HCT116 (cell line): ENCODE results near the gene UCK1. TPM values are rescaled to one million over a fixed set of nuclear protein-coding genes. Genes with fewer than 3 reads are reported as not detected.

ENCODE experiments used
- ATAC-seq: fragments of 200-7000 bp; cut with Tn5 transposase; 2 replicates; pipeline ENCODE4 v1.9.1; 2020; ENCODE audit warnings: mild to moderate bottlenecking, moderate library complexity
- BruUV-seq: library from RNA; stranded (reverse); fragments of 400-500 nt; replicated peaks from 2 replicates; lab custom pipeline; 2021; lab: Mats Ljungman, UMichigan
- CTCF ChIA-PET: fragments of 300-600 bp; sonication (Branson Sonifier 250); formaldehyde crosslinking; loops from one replicate; lab custom pipeline; 2021; ENCODE audit warnings: antibody characterized with exemption; lab: Charles Lee
- POLR2A ChIA-PET: fragments of 300-600, 350-600 bp; sonication (Branson Sonifier 250); formaldehyde crosslinking; loops from one replicate; lab custom pipeline; 2021; ENCODE audit warnings: antibody characterized with exemption; lab: Charles Lee
- RAD21 ChIA-PET, 2 experiments: fragments of 300-600 bp; sonication (Branson Sonifier 250); formaldehyde crosslinking; loops; one replicate each; lab custom pipeline; 2023; ENCODE audit warnings: low total read pairs in 2 of 2; ENCODE audit not compliant: uncharacterized antibody in 2 of 2, unreplicated experiment in 2 of 2, low non-redundant PET in 1 of 2; lab: Charles Lee
- DNase-seq: peaks from one replicate; pipeline ENCODE4 v3.0.0-alpha.2; 2010; ENCODE audit warnings: low read depth, low spot score
- H2AFZ ChIP-seq: fragments of 200-600 bp; shearing (Covaris generic), sonication (generic); 2 replicates; pipeline ENCODE4 v1.6.1; 2017; ENCODE audit warnings: low read depth, mixed run types, mixed read lengths, antibody characterized with exemption, low read length; ENCODE audit not compliant: poor library complexity, severe bottlenecking
- H3K27ac ChIP-seq: 2 replicates; pipeline ENCODE4 v1.5.1; 2012; ENCODE audit warnings: low read depth, low read length
- H3K27me3 ChIP-seq: fragments of 200-600 bp; sonication (generic); 2 replicates; pipeline ENCODE4 v1.6.1; 2016; ENCODE audit warnings: mixed run types, low read length, mixed read lengths; ENCODE audit not compliant: insufficient read depth
- H3K36me3 ChIP-seq, 2 experiments: fragments of 200-500 bp in 1 of 2; fragments of 200-600 bp in 1 of 2; sonication (Bioruptor generic) in 1 of 2; sonication (generic) in 1 of 2; 2 replicates each; pipeline versions ENCODE4 v1.5.1 to v1.6.1; 2014 to 2016; ENCODE audit warnings: low read length in 2 of 2, inconsistent platforms in 1 of 2, mixed read lengths in 1 of 2, mixed run types in 1 of 2; ENCODE audit not compliant: insufficient read depth in 2 of 2, control insufficient read depth in 1 of 2
- H3K4me1 ChIP-seq, 2 experiments: fragments of 200-600 bp in 1 of 2; sonication (generic) in 1 of 2; 2 replicates each; pipeline versions ENCODE4 v1.5.1 to v1.6.1; 2012 to 2017; ENCODE audit warnings: low read length in 2 of 2, inconsistent platforms in 1 of 2, mild to moderate bottlenecking in 1 of 2, mixed read lengths in 1 of 2, mixed run types in 1 of 2, moderate library complexity in 1 of 2; ENCODE audit not compliant: insufficient read depth in 2 of 2, control insufficient read depth in 1 of 2
- H3K4me2 ChIP-seq: fragments of 200-600 bp; sonication (generic); 2 replicates; pipeline ENCODE4 v1.6.1; 2017; ENCODE audit warnings: mixed run types, low read length, mixed read lengths
- H3K4me3 ChIP-seq, 2 experiments: fragments of 200-600 bp in 1 of 2; sonication (generic) in 1 of 2; replicated peaks in 1 of 2; 2 replicates each; pipeline ENCODE4 v1.5.1; 2011 to 2016; ENCODE audit warnings: low read length in 2 of 2, control low read depth in 1 of 2, low read depth in 1 of 2, mild to moderate bottlenecking in 1 of 2, mixed read lengths in 1 of 2, mixed run types in 1 of 2
- H3K79me2 ChIP-seq: fragments of 200-600 bp; sonication (generic); 2 replicates; pipeline ENCODE4 v1.6.1; 2017; ENCODE audit warnings: mild to moderate bottlenecking, mixed run types, low read length, moderate library complexity, mixed read lengths; ENCODE audit not compliant: insufficient read depth
- H3K9ac ChIP-seq: fragments of 200-600 bp; sonication (generic); 2 replicates; pipeline ENCODE4 v1.6.1; 2016; ENCODE audit warnings: low read length, mixed read lengths
- H3K9me2 ChIP-seq: fragments of 200-600 bp; sonication (generic), shearing (Covaris generic); 2 replicates; pipeline ENCODE4 v1.6.1; 2017; ENCODE audit warnings: mixed run types, mild to moderate bottlenecking, moderate library complexity; ENCODE audit not compliant: insufficient read depth
- H3K9me3 ChIP-seq, 2 experiments: fragments of 200-500 bp in 1 of 2; fragments of 200-600 bp in 1 of 2; sonication (Bioruptor generic) in 1 of 2; sonication (generic) in 1 of 2; 2 replicates each; pipeline ENCODE4 v1.6.1; 2014 to 2017; ENCODE audit warnings: low read length in 2 of 2, mixed read lengths in 2 of 2, inconsistent platforms in 1 of 2, low read depth in 1 of 2, mild to moderate bottlenecking in 1 of 2, mixed run types in 1 of 2, moderate library complexity in 1 of 2; ENCODE audit not compliant: control insufficient read depth in 1 of 2, insufficient read depth in 1 of 2
- H4K20me1 ChIP-seq: fragments of 200-600 bp; sonication (generic), shearing (Covaris generic); 2 replicates; pipeline ENCODE4 v1.6.1; 2017; ENCODE audit warnings: mixed run types, mild to moderate bottlenecking, moderate library complexity; ENCODE audit not compliant: insufficient read depth
- CBX3 ChIP-seq: IDR thresholded peaks from 2 replicates; pipeline ENCODE4 v1.6.1; 2012; ENCODE audit warnings: low read depth
- CEBPB ChIP-seq: IDR thresholded peaks from 2 replicates; pipeline ENCODE4 v1.6.1; 2012; ENCODE audit warnings: low read depth
- EGR1 ChIP-seq: IDR thresholded peaks from 2 replicates; pipeline ENCODE4 v1.6.1; 2012; ENCODE audit warnings: low read depth
- EZH2phosphoT487 ChIP-seq: fragments of 200-600 bp; IDR thresholded peaks from 2 replicates; pipeline ENCODE4 v1.6.1; 2018; ENCODE audit warnings: antibody characterized with exemption, borderline replicate concordance
- FOSL1 ChIP-seq: IDR thresholded peaks from 2 replicates; pipeline ENCODE4 v1.6.1; 2012; ENCODE audit warnings: low read depth
- POLR2A ChIP-seq: IDR thresholded peaks from 2 replicates; pipeline ENCODE4 v1.7.0; 2011; ENCODE audit warnings: borderline replicate concordance; ENCODE audit not compliant: insufficient read depth, insufficient read length; ENCODE audit errors: extremely low read depth
- POLR2AphosphoS5 ChIP-seq: IDR thresholded peaks from 2 replicates; pipeline ENCODE4 v1.6.1; 2011; ENCODE audit warnings: mild to moderate bottlenecking, low read depth, low read length, moderate library complexity
- RAD21 ChIP-seq: IDR thresholded peaks from 2 replicates; pipeline ENCODE4 v1.6.1; 2012; ENCODE audit warnings: low read depth, mild to moderate bottlenecking
- SIN3A ChIP-seq: IDR thresholded peaks from 2 replicates; pipeline ENCODE4 v1.6.1; 2012; ENCODE audit warnings: low read depth
- SP1 ChIP-seq: IDR thresholded peaks from 2 replicates; pipeline ENCODE4 v1.6.1; 2012; ENCODE audit warnings: low read depth
- SRF ChIP-seq: IDR thresholded peaks from 2 replicates; pipeline ENCODE4 v1.6.1; 2012; ENCODE audit warnings: low read depth
- ZFX ChIP-seq: fragments of 450-650 bp; IDR thresholded peaks from 2 replicates; pipeline ENCODE4 v1.6.1; 2017
- ZNF274 ChIP-seq: fragments of 200-500 bp; sonication (Bioruptor generic); IDR thresholded peaks from 2 replicates; pipeline ENCODE4 v1.6.1; 2014; ENCODE audit warnings: mild to moderate bottlenecking, low read depth, low read length, inconsistent platforms
- intact Hi-C: fragments of 100-400 bp; cut with micrococcal nuclease; formaldehyde crosslinking; loops from 2 replicates; pipeline ENCODE4 v1.10.0; 2022
- total RNA-seq: library from RNA; stranded (reverse); gene quantifications from one replicate; pipeline ENCODE4 v1.2.1, GENCODE V29; 2021; ENCODE audit not compliant: unreplicated experiment
- TF ChIP-seq, protein P1 (sequence below): IDR thresholded peaks from 2 replicates; pipeline ENCODE4 v1.6.1; 2012
- TF ChIP-seq, protein P2 (sequence below), 3 experiments: fragments of 200-600 bp in 1 of 3; sonication (generic) in 1 of 3; IDR thresholded peaks in 2 of 3; conservative IDR thresholded peaks in 1 of 3; 2 replicates each; pipeline ENCODE4 v1.5.1; 2012 to 2017; ENCODE audit warnings: low read depth in 2 of 3, low read length in 2 of 3, antibody characterized with exemption in 1 of 3, borderline replicate concordance in 1 of 3, control low read depth in 1 of 3, mild to moderate bottlenecking in 1 of 3, mixed read lengths in 1 of 3, mixed run types in 1 of 3, moderate library complexity in 1 of 3; ENCODE audit not compliant: insufficient read depth in 1 of 3
- TF ChIP-seq, protein P3 (sequence below): IDR thresholded peaks from 2 replicates; pipeline ENCODE4 v1.6.1; 2011; ENCODE audit warnings: mild to moderate bottlenecking, low read length, moderate library complexity; ENCODE audit not compliant: insufficient replicate concordance; ENCODE audit errors: extremely low read depth
- TF ChIP-seq, protein P4 (sequence below): IDR thresholded peaks from 2 replicates; pipeline ENCODE4 v1.6.1; 2012
- TF ChIP-seq, protein P5 (sequence below): IDR thresholded peaks from 2 replicates; pipeline ENCODE4 v1.6.1; 2012; ENCODE audit warnings: low read depth

Gene UCK1
- total RNA-seq, 1 experiment from 2014 or later: 17.5 TPM

DNA sequence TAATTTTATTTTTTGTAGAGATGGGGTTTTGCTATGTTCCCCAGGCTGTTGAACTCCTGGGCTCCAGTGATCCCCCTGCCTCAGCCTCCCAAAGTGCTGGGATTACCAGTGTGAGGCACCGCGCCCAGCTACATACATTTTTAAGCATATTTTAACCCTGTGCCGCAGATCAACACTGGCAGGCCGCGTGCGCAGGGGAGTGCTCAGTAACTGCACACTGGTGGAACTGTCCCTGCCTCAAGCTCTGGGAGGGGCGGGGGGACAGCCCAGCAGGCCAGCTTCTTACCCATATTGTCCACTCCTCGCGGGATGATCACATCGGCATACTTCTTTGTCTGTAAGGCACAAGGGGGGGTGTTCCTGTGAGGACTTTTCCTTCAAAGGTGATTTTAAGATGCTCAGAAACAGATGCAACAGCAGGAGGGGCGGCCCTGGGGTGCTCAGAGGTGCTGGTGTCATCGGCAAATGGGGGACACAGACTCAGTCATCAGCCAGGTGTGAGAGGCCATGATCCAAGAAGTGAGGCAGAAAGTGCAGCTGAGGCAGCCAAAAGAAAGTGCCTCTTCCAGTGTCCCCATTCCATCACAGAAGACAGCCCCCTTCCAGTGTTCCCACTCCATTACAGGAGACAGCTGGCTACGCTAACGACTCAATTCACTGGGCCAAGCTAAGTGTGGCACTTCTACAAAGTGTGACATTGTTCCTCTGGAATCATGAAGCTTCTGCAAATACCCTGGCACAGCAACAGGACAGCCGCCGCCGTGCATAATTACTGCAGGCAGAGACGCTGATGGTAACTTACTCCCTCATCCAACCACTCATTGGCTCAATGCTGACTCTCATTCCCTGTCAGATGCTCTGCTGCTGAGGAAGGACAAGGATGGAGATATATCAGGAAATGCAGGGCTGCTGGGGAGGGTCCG, 5.2 kb downstream of the UCK1 start:
- Histone ChIP-seq H4K20me1 (no peaks in the 10 kb centered on the region), H3K79me2 (peaks cover 11% of the 10 kb centered on the region; the same call in 1 of the 2 replicates), H3K9me3 (no peaks in the 10 kb centered on the region), H3K4me1 (peaks cover 0 to 8% of the 10 kb centered on the region in 2 experiments; a peak in 1 of 4 replicates), H3K27me3 (no peaks in the 10 kb centered on the region), H3K9me2 (no peaks in the 10 kb centered on the region), H3K36me3 (peaks cover 10 to 19% of the 10 kb centered on the region in 2 experiments; a peak in 3 of 4 replicates), H3K4me3 (no peak overlapping the region), H2AFZ (no peak overlapping the region), H3K9ac (no peak overlapping the region), H3K4me2 (no peak overlapping the region), H3K27ac (no peak overlapping the region)
- no TSS peak for BruUV-seq
- no peak for ATAC-seq
- DNase-seq: no peak
- intact Hi-C loops: no loop called here
- POLR2A ChIA-PET: no interaction called here
- RAD21 ChIA-PET: no interaction called here
- CTCF ChIA-PET: no interaction called here
- TF ChIP-seq FOSL1 (no peak), POLR2AphosphoS5 (no peak), CBX3 (no peak), POLR2A (no peak), EZH2phosphoT487 (no peak), RAD21 (no peak), SIN3A (no peak), SP1 (no peak), ZFX (no peak), CEBPB (no peak), EGR1 (no peak), SRF (no peak), ZNF274 (no peak)
- TF ChIP-seq, protein P1, sequence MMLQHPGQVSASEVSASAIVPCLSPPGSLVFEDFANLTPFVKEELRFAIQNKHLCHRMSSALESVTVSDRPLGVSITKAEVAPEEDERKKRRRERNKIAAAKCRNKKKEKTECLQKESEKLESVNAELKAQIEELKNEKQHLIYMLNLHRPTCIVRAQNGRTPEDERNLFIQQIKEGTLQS: no peak
- TF ChIP-seq, protein P2, sequence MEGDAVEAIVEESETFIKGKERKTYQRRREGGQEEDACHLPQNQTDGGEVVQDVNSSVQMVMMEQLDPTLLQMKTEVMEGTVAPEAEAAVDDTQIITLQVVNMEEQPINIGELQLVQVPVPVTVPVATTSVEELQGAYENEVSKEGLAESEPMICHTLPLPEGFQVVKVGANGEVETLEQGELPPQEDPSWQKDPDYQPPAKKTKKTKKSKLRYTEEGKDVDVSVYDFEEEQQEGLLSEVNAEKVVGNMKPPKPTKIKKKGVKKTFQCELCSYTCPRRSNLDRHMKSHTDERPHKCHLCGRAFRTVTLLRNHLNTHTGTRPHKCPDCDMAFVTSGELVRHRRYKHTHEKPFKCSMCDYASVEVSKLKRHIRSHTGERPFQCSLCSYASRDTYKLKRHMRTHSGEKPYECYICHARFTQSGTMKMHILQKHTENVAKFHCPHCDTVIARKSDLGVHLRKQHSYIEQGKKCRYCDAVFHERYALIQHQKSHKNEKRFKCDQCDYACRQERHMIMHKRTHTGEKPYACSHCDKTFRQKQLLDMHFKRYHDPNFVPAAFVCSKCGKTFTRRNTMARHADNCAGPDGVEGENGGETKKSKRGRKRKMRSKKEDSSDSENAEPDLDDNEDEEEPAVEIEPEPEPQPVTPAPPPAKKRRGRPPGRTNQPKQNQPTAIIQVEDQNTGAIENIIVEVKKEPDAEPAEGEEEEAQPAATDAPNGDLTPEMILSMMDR (IDR thresholded peaks at IDR 0.05 in 2 of 3, conservative IDR thresholded peaks at IDR 0.05 in 1 of 3; ENCODE audit: borderline replicate concordance in 1 of 3, insufficient read depth in 1 of 3, low read depth in 2 of 3, low read length in 2 of 3): no peak
- TF ChIP-seq, protein P3, sequence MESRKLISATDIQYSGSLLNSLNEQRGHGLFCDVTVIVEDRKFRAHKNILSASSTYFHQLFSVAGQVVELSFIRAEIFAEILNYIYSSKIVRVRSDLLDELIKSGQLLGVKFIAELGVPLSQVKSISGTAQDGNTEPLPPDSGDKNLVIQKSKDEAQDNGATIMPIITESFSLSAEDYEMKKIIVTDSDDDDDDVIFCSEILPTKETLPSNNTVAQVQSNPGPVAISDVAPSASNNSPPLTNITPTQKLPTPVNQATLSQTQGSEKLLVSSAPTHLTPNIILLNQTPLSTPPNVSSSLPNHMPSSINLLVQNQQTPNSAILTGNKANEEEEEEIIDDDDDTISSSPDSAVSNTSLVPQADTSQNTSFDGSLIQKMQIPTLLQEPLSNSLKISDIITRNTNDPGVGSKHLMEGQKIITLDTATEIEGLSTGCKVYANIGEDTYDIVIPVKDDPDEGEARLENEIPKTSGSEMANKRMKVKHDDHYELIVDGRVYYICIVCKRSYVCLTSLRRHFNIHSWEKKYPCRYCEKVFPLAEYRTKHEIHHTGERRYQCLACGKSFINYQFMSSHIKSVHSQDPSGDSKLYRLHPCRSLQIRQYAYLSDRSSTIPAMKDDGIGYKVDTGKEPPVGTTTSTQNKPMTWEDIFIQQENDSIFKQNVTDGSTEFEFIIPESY: no peak
- TF ChIP-seq, protein P4, sequence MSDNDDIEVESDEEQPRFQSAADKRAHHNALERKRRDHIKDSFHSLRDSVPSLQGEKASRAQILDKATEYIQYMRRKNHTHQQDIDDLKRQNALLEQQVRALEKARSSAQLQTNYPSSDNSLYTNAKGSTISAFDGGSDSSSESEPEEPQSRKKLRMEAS: no peak
- TF ChIP-seq, protein P5, sequence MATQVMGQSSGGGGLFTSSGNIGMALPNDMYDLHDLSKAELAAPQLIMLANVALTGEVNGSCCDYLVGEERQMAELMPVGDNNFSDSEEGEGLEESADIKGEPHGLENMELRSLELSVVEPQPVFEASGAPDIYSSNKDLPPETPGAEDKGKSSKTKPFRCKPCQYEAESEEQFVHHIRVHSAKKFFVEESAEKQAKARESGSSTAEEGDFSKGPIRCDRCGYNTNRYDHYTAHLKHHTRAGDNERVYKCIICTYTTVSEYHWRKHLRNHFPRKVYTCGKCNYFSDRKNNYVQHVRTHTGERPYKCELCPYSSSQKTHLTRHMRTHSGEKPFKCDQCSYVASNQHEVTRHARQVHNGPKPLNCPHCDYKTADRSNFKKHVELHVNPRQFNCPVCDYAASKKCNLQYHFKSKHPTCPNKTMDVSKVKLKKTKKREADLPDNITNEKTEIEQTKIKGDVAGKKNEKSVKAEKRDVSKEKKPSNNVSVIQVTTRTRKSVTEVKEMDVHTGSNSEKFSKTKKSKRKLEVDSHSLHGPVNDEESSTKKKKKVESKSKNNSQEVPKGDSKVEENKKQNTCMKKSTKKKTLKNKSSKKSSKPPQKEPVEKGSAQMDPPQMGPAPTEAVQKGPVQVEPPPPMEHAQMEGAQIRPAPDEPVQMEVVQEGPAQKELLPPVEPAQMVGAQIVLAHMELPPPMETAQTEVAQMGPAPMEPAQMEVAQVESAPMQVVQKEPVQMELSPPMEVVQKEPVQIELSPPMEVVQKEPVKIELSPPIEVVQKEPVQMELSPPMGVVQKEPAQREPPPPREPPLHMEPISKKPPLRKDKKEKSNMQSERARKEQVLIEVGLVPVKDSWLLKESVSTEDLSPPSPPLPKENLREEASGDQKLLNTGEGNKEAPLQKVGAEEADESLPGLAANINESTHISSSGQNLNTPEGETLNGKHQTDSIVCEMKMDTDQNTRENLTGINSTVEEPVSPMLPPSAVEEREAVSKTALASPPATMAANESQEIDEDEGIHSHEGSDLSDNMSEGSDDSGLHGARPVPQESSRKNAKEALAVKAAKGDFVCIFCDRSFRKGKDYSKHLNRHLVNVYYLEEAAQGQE: no peak
- TF ChIP-seq, all 23 proteins: peak for 0
